ENCODE measurements around the gene EFHD2. TPM values are rescaled to one million over a fixed set of nuclear protein-coding genes. Genes with fewer than 3 reads are reported as not detected.

EFHD2 gene
- polyA plus RNA-seq (2012; ENCODE audit: insufficient read depth, insufficient read length, low read depth): 8.8 TPM

GRCh38 chr1:15409388-15410222, at the start of gene EFHD2:
TSS of gene EFHD2 (plus strand) at chr1:15409888. CDS start at chr1:15409972, 84 bp downstream.
- H3K4me3 ChIP-seq (ENCODE audit: low read depth, low read length): peak within 1 kb of the TSS; percentile 64
- no peaks in the 10 kb centered on the region for H3K9me3 ChIP-seq
- DNase-seq: peak; percentile 85
- TF ChIP-seq CTCF (IDR thresholded peaks at IDR 0.05; ENCODE audit: low read depth, low read length): no peak
- H3K4me1 ChIP-seq: no peaks in the 10 kb centered on the region; the same call in 1 of the 2 replicates
- no peaks in the 10 kb centered on the region for H3K36me3 ChIP-seq
- no peaks in the 10 kb centered on the region for H3K27me3 ChIP-seq

GRCh38 chr1:15360700-15361099, 49.0 kb upstream of the EFHD2 start:
- Histone ChIP-seq H3K27me3 (no peaks in the 10 kb centered on the region), H3K9me3 (no peaks in the 10 kb centered on the region), H3K4me1 (no peaks in the 10 kb centered on the region), H3K36me3 (no peaks in the 10 kb centered on the region), H3K4me3 (ENCODE audit: low read depth, low read length) (no peak overlapping the region)
- TF ChIP-seq CTCF (IDR thresholded peaks at IDR 0.05; ENCODE audit: low read depth, low read length): no peak
- no peak for DNase-seq

- no peak for TF ChIP-seq CTCF (IDR thresholded peaks at IDR 0.05; ENCODE audit: low read depth, low read length)
- H3K36me3 ChIP-seq: no peaks in the 10 kb centered on the region
- H3K9me3 ChIP-seq: no peaks in the 10 kb centered on the region
- no peak overlapping the region for H3K4me3 ChIP-seq (ENCODE audit: low read depth, low read length)
- H3K27me3 ChIP-seq: no peaks in the 10 kb centered on the region
- no peaks in the 10 kb centered on the region for H3K4me1 ChIP-seq
- no peak for DNase-seq
These were observed 47.5 kb upstream of the EFHD2 start for GRCh38 chr1:15362096-15362736.

- H3K4me1 ChIP-seq: no peaks in the 10 kb centered on the region
- H3K9me3 ChIP-seq: no peaks in the 10 kb centered on the region
- H3K27me3 ChIP-seq: no peaks in the 10 kb centered on the region
- H3K4me3 ChIP-seq (ENCODE audit: low read depth, low read length): no peak overlapping the region
- H3K36me3 ChIP-seq: no peaks in the 10 kb centered on the region
- TF ChIP-seq CTCF (IDR thresholded peaks at IDR 0.05; ENCODE audit: low read depth, low read length): no peak
- no peak for DNase-seq
These were observed 47.0 kb upstream of the EFHD2 start for GRCh38 chr1:15362737-15363128.

GRCh38 chr1:15364740-15365139, 44.9 kb upstream of the EFHD2 start:
- no peaks in the 10 kb centered on the region for H3K36me3 ChIP-seq
- H3K4me1 ChIP-seq: no peaks in the 10 kb centered on the region
- H3K9me3 ChIP-seq: no peaks in the 10 kb centered on the region
- no peaks in the 10 kb centered on the region for H3K27me3 ChIP-seq
- no peak for TF ChIP-seq CTCF (IDR thresholded peaks at IDR 0.05; ENCODE audit: low read depth, low read length)
- no peak overlapping the region for H3K4me3 ChIP-seq (ENCODE audit: low read depth, low read length)
- no peak for DNase-seq

GRCh38 chr1:15368888-15369287, 40.8 kb upstream of the EFHD2 start:
- no peak for DNase-seq
- Histone ChIP-seq H3K4me3 (ENCODE audit: low read depth, low read length) (no peak overlapping the region), H3K9me3 (no peaks in the 10 kb centered on the region), H3K36me3 (no peaks in the 10 kb centered on the region), H3K27me3 (no peaks in the 10 kb centered on the region), H3K4me1 (no peaks in the 10 kb centered on the region)
- TF ChIP-seq CTCF (IDR thresholded peaks at IDR 0.05; ENCODE audit: low read depth, low read length): no peak
